ENCODE results near the gene CRELD2.

- TF ChIP-seq POLR2A (IDR thresholded peaks at IDR 0.05; ENCODE audit: low read length) (no peak), GATA1 (IDR thresholded peaks at IDR 0.05; ENCODE audit: low read depth, low read length) (no peak)
These were observed 12.2 kb upstream of the CRELD2 start for GRCh38 chr22:49906071-49906798.
